Left renal cortex interstitium (tissue), 4 donors: ENCODE results near the gene TTLL6. TPM values are rescaled to one million over a fixed set of nuclear protein-coding genes. Genes with fewer than 3 reads are reported as not detected.
"Not testable (repeated sequence)": the region's sequence is repeated elsewhere in the genome, so short reads cannot be mapped to it uniquely, and the experiment has no call there.

Experiments
- DNase-seq, 4 donors: peaks; one replicate each; pipeline ENCODE4 v3.0.0-alpha.2; 2013; ENCODE audit warnings: low read depth in 4 of 4, low spot score in 2 of 4, missing footprints in 1 of 4
- polyA plus RNA-seq, 4 donors: library from polyadenylated mRNA; unstranded; fragments of 120-200 nt; gene quantifications; one replicate each; pipeline ENCODE4 v1.2.1, GENCODE V29; 2013; ENCODE audit not compliant: insufficient read length in 4 of 4

TTLL6 gene
- polyA plus RNA-seq, 4 donors, result 0.35 to 0.60 (median 0.47) TPM

DNA sequence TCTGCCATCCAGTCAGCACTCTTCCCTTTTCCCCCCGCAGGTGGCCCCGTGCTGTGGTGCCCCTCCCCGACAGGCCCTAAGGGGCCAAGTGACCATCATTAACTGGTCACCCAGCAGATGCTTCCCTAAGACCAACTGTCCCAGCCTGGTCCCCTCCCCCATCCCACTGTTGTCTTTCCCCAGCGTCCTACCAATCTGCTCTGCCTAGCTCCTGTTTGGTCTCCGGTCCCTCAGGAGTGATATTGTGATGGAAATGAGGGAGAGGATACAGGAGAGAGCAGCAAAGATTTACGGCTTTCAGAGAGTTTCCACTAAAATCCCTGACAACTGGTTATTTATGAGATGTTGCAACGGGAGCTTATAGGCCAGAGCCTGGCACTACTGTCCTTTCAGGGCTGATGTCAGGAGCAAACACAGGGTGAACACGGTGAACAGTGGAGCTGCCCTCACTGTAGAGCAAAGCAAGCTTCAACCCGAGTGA lies 1.4 kb upstream of the TTLL6 start:
- no peak for DNase-seq

DNA sequence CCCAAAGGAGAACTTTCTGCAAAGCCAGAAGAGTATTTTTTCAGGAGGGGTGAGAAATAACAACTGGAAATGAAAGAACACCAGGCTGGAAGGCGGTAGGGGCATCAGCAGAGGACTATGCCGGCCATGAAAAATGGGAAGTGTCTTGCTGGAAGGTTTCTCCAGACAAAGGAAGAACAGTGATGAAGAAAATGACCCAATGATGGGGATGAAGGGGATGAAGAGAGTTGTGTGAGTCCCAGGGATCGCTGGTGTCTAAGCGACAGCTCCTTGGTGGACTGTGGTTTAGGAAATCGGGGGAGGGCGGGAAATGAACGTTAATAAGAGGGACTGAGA lies 623 bp downstream of the TTLL6 start:
- DNase-seq, result no peak

DNA sequence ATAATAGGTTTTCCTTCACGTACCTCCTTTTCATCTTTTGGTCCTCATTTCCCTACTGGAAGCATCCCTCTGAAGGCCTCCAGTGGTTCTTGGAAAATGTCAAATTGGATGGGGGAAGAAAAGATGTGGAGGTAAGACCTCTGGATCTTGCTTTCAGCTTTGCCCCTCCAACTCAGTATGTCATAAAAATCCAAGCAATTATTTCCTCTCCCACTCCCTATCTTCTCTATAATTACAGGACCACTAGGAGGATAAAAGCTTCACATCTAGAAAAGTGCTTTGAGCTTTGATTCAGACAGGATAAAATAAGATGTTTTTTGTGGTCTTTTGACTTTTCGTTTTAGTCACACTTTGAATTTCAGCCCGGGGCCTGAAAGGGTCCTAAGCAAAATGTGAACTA lies 1.7 kb downstream of the TTLL6 start:
- DNase-seq, result no peak

DNA sequence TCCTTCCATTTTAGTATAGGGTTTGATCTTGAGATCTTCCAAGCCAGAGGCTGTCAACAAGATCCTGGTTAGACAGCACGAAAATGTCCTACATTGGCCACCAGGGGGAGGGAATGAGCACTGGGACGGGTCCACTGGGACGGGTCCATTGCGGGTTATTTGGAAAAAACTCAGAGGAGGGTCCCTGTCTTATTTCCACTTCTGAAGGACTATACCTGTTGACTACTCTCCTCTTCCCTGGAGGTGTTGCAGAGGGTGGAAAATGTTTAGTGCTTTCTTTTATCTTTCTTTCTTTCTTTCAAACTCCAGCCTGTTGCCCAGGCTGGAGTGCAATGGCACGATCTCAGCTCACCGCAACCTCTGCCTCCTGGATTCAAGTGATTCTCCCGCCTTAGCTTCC lies 2.5 kb downstream of the TTLL6 start:
- no peak for DNase-seq

DNA sequence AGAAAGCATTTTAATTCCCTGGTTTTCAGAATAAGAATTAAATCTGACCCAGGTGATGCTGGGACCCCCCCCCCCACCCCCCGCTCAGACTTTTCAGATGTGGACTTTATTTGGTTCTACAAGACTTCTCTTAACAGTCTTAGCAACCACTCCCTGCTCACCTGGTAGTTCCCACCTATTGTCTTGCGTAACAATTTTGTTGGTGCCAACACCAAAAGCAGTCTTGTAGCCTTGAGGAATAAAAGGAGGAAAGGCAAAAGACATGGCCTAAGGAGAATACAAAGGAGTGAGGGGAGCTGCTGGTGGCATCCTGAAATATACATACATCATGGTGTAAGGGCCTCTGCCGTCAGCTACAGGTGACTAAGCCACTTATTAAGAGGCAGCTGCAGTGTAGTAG lies 5.0 kb downstream of the TTLL6 start:
- no peak for DNase-seq

DNA sequence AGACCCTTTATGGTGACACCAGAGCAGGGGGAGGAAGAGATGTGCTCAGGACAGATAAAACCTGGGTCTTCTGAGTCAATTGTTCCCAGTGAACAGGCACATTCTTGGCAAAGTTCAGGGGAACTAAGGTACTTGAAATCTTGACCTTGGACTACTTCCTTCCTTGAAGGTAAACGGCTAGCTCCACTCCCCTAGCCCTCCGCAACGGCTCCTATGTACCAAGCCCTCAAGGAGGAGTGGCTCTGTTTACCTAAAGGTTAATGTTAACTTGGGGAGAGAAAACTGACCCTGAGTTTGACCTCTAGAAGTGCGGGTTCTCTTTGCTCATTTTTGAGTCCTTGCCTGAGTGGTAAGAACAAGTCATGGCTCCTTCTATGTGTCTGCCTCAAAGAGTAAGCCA lies 7.8 kb downstream of the TTLL6 start:
- no peak for DNase-seq

DNA sequence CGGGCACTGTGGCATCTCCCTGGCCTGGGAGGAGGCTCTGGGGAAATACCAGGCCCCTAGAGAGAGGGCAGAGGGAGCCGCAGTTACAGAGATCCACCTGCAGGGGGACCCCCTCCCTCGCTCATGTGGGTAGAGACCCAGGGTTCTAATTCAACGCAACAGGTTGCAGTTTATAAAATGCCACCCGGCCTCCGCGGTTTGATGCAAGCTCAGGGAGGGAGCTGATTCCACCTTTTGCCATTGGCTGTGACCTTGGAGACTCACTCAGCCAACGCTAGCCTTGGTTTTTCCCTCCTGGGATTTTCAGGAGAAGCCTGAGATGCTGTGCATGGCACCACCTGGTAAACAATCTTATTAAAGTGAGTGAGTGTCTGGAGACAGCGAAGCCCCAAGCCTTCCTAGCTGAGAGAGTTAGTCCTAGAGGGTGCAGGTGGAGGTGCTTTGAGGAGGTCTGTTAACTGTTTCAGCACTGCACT lies 12.1 kb downstream of the TTLL6 start:
- DNase-seq, result no peak

DNA sequence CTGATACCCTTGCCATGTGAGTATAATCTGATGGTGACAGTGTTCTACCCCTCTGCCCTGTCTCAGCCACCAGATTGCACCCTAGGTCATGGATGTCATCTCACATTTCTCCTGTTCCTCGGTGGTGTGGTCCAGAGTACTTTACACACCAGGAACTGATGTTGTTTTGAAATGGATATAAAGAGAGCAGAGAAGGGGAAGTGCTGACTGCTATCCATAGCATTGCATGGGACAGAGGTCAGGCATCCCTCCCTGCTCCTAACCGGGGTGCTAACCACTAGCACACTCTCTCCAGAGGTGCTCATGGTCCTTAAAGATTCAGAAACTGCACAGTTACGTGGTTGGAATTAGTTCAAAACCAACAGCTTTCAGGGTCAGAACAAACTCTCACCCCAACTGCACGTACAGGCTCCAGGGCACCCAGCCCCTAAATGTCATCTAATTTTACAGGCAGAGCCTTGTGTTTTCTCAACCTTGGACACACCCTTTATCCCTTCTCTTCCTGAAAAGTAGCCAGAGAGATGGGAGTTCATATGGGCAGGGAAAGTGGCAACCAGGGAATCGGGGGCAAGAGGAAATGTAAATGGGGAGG lies 16.3 kb downstream of the TTLL6 start:
- DNase-seq, result no peak

DNA sequence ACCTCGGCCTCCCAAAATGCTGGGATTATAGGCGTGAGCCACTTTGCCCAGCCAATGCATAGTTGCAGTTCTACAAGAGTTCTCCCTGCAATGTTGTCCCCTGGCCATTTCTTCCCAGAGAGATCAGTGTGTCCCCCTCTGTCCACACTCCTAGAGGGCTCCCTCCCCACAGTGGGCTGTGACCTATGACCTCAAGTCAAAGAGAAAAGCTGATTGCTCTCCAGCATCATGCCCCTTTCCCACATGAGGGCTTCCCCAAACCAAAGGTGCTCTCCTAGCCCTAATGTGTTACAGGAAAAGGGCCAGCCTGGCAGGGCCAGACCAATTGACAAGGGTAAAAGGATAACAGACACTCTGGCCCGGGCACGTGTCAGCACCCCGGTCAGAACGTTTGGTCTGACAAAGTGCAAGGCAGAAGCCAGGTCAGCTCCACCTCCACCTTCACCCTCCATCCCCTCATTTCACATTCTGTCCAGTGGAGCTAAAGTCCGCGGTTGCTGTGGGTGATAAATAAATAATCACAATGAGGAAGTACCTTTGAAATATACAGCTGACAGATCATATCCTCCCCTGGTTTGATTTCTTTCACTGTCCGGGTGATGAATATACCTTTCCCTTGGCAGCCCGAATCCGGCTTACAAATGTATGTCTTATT lies 17.8 kb downstream of the TTLL6 start:
- no peak for DNase-seq

DNA sequence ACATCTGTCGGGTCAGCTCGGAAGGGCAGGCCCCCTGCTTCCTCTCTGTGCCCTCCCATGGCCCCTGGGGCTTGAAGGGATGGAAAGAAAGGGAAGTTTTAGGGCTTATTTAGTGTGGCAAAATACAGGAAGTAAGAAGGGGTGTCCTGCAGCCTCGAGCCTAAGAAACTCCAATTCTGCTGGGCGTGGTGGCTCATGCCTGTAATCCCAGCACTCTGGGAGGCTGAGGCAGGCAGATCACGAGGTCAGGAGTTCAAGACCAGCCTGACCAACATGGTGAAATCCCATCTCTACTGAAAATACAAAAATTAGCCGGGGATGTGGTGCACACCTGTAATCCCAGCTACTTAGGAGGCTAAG lies 20.9 kb downstream of the TTLL6 start:
- DNase-seq, result not testable (repeated sequence)

DNA sequence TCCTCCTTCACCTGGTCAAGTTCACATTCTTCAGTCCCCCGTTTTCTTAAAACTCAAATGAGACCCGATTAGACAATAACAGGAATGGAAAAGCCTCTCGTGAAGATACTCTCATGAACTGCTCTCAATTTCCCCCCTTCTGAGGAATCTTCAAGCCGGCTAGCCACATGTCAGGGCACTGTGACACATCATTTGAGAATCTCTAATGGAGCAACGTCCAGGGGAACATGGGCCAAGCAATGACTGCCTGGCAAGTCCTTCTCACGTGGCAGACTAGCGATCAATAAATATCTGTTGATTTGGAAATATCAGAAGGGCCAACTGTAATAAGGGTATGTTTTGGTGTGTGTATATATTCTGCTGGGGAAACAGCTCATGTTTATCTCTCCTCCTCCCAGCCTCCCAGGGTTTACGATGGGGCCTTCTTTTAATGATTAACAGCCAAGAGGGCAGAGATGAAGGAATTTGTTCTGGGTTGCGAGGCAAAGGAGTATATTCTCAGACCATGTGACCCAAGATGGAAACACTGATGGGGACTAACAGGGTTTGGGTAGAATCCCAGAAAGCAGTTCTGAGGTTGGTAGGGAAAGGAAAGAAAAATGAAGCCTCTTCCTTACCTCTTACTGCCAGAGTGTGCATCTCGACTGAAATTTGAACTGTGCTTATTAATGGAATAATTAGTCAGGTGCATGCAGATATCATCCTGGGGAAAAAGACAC lies 21.4 kb downstream of the TTLL6 start:
- peak in 1 of 4 donors; percentile 69 for DNase-seq

DNA sequence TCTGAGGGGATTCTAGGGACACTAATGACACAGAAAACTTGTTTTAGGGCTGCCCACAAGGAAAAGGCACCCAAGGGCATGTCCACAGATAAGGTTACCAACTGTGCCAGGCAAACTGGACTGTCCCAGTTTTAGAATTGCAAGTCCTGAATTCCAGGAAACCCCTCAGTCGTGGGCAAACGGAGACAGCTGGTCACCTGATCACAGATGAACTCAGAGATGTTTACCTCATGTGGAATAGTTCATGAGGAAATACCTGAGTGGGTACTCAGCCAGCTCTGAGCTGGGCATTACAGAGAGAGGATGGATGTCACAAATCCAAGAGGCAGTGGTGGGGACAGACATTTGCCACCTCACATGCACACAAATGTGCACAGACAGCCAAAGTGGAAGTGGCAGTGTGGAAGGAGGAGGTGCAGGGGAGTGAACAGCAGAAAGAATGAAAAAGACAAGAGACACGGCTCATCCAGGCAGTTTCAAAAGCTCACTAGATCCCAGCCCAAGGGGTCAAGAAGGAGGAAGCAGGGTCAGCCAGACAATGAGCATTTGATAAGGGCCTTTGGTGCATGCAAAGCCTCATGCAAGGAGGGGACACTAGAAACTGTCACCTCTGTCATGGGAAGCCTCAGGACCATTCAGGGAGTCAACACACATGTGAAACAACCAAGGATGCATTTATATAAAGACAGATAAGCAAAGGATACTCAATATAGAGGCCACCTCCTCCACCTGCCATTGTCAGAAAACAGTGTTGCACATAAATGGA lies 24.8 kb downstream of the TTLL6 start:
- DNase-seq, result no peak

DNA sequence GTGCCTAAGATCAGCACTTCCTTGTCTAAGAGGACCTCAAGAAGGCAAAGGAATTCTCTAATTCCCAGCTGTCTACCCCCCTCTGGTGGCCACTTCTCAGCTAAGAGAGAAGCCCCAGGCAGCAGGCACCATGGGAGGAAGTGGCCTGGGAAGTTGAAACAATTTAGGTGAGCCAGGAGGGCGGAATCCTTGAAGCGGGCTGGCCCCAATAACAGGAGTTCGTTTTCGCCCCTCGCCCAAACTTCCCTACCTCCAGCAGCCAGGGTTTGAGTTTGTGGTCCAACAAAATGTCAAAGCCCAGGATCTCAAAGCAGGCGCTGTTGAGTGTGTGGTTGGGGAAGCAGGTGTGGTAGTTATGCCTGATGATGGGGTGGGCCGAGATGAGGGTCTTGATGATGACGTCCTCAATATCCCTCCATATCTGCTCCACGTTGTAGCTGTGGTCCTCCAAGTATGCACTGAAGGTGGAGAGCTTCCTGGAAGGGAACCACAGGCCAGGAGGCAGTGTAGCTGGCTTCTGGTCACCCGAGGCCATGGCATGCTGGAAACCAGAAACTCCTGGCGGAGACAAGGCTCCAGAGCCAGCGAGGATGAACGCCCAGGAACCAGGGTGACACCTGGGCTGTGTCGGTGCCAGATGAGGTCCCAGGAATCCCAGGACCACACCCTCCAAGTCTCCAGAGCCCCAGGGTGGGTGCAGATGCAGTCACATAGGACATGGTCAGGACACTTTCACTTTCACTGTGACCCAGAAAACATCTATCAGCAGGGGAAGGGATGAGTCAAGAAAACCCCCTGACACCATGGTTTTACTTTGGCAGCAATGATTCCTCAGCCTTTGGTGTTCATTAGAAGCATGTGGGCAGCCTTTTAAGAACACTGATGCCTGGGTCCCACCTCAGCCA lies 25.6 kb downstream of the TTLL6 start:
- DNase-seq, result peak in 2 of 4 donors; percentile 70 to 85

DNA sequence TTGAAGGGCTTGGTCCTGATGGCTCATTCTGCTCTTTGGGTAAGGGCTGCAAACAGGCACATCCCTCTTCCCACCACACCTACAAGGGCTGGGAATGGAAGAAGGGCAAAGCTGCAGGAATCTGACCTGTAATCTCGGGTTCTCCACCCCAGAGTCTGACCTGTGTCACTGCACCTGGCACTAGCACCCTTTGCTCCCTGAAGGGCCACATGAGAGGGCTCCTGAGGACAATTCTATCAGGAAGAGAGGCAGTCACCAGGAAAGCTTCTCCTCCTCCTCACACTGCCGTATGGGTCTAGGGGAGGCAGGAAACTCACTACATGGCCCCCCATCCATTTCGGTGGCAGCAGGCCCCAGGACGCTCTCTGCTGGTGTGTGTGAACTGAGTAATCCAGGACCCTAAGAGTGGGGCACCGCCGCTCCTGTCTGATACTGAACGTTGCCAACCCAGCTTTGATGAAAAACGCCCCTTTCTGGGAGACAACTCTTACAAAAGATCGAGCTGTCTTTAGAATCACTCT lies 26.4 kb downstream of the TTLL6 start:
- DNase-seq, result no peak

DNA sequence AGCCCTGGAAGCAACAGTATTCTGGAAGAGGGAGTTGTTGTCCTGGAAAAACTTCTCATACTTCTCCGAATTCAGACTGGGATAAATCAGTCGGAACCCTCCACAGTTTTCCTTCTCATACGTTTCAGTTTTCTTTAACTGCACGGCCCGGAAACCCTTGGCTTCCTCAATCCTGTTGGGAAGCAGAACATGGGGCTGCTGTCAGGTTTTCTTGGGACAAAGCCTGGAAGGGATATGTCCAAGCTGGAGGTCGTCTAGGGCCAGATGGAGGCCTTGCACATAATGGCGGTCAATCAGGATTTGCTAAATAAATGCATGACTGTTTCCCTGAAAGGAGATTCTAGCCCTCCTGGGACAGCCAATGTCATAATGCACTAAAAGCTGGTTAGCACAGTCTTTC lies 29.2 kb downstream of the TTLL6 start:
- peak in 1 of 4 donors; percentile 28 for DNase-seq

DNA sequence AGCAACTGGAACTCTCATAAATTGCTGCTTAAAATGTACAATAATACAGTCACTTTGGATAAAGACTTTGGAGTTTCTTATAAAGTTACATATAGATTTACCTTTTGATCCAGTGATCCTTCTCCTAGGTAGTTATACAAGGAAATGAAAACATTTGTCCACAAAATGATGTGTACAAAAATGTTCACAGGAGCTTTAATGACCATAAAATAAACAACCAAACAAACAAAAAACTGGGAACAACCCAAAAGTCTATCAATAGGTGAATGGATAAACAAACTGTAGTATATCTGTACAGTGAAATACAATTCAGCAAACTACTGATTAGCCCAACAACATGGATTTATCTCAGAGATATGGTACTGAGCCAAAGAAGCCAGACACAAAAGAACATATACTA lies 37.6 kb downstream of the TTLL6 start:
- DNase-seq, result no peak

DNA sequence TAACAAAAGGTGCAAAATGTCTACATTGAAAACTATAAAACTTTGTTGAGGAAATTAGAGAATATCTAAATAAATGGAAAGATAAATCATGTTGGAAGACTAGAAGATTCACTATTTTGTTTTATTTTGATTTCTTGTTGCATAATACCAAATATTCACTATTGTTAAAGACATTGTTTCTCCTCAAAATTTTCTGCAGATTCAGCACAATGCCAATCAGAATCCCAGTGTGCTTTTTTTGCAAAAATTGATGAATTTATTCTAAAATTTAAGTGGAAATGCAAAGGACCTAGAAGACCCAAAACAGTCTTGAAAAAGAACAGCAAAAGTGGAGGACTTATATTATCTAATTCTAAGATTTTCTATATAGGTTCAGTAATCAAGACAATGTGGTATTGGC lies 40.4 kb downstream of the TTLL6 start:
- no peak for DNase-seq

DNA sequence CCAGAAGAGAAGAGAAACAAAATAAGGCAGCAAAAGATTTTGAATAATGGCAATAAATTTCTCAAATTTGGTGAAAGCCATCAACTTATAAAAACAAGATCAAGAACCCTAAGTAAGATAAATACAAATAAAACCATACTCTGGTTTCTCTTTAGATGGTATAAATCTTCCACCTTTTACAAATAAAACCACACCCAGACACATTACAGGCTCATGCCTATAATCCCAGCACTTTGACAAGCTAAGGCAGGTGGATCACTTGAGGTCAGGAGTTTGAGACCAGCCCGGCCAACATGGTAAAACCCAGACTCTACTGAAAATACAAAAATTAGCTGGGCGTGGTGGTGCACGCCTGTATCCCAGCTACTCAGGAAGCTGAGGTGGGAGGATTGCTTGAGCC lies 43.8 kb downstream of the TTLL6 start:
- no peak for DNase-seq

DNA sequence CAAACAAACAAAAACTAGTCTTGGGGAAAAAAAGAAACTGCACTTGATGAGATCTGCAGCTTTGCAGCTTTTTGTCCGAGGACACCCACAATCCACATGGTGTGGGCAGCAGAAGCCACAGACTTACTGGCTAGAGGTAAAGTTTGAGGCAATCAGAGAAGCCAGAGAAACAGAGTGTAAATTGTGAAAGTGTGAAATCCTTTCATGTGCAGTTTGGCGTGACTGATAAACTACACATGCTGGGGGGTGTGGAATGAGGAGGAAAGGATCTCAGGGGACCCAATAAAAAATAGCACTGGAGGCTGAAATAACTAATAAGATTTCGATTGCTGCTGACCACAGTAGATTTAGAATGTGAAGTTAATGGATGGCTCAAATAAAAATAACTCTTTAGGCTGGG lies 46.1 kb downstream of the TTLL6 start:
- DNase-seq, result no peak
